ENCODE results near the gene ENTPD3. TPM values are rescaled to one million over a fixed set of nuclear protein-coding genes. Genes with fewer than 3 reads are reported as not detected.

The ENTPD3 gene
- total and polyA plus RNA-seq, 2 of the 8 experiments (the other 6 are each of a cell fraction or from before 2014, with no cell fraction given), result 0.60 to 1.0 TPM

DNA sequence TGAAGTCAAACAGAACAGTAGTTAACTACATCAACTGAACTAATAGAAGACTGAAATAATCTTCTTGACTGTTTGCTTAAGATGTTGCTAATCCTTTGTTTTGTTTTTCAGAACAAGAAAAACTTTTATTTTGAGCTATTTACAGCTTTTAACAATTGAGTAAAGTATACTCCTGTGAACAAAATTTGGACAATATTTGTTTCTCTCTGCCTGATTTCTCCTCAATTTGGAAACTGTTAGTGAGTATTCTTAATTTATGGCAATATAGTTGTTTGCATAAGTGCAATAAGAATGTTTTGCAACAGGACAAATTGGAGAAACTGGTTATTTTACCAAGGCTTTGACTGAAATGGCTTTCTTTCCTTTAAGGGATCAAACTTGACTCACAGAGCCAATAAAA is 36.5 kb upstream of the ENTPD3 start:
- Histone ChIP-seq H2BK120ac (replicated peaks; ENCODE audit: low read depth, low read length) (no peak overlapping the region), H3K4me3 (ENCODE audit: extremely low read depth in 1 of 4, insufficient read depth in 2 of 4, low read depth in 3 of 4, low read length in 4 of 4) (no peak overlapping the region), H3K4me2 (ENCODE audit: insufficient read depth in 1 of 2, low read depth in 2 of 2, low read length in 2 of 2) (no peak overlapping the region), H3K4ac (replicated peaks; ENCODE audit: insufficient read length, low read depth, low read length) (no peak overlapping the region), H2BK20ac (ENCODE audit: low read length) (no peak overlapping the region), H2BK12ac (ENCODE audit: low read depth, low read length) (no peak overlapping the region), H3K23me2 (ENCODE audit: low read depth, low read length) (no peaks in the 10 kb centered on the region), H4K8ac (ENCODE audit: extremely low read depth, insufficient read depth, low read length) (no peak overlapping the region), H3K79me1 (ENCODE audit: low read depth, low read length) (no peaks in the 10 kb centered on the region), H2AK5ac (ENCODE audit: low read depth, low read length) (no peak overlapping the region), H4K5ac (ENCODE audit: insufficient read length, low read depth, low read length) (no peak overlapping the region), H3K4me1 (replicated peaks in 1 of 4; ENCODE audit: control insufficient read depth in 3 of 4, insufficient read depth in 4 of 4, low read length in 3 of 4) (no peaks in the 10 kb centered on the region), H3K14ac (ENCODE audit: insufficient read length) (no peak overlapping the region), H3K56ac (replicated peaks; ENCODE audit: insufficient read length, low read depth, low read length) (no peak overlapping the region), H3K9me3 (ENCODE audit: insufficient read depth in 2 of 2, low read depth in 1 of 2, low read length in 1 of 2) (peaks cover 6 to 9% of the 10 kb centered on the region in 2 experiments; a peak in 2 of 4 replicates), H3K18ac (ENCODE audit: extremely low read depth, low read length) (no peak overlapping the region), H3K27me3 (replicated peaks in 1 of 4; ENCODE audit: control insufficient read depth in 3 of 4, extremely low read depth in 1 of 4, insufficient read depth in 3 of 4, low read length in 3 of 4) (peaks cover 0 to 1% (median 0%) of the 10 kb centered on the region in 4 experiments; a peak in 1 of 7 replicates), H4K20me1 (replicated peaks in 1 of 2; ENCODE audit: control insufficient read depth in 1 of 2, insufficient read depth in 2 of 2, low read length in 2 of 2) (no peaks in the 10 kb centered on the region), H2BK5ac (ENCODE audit: low read depth, low read length) (no peak overlapping the region), H3K23ac (ENCODE audit: insufficient read length) (no peak overlapping the region), H3K36me3 (ENCODE audit: control insufficient read depth in 2 of 4, insufficient read depth in 4 of 4, low read length in 3 of 4) (no peaks in the 10 kb centered on the region), H2AFZ (ENCODE audit: low read length) (no peak overlapping the region), H2BK15ac (ENCODE audit: low read length) (no peak overlapping the region), H3K9ac (replicated peaks in 1 of 4; ENCODE audit: extremely low read depth in 1 of 4, low read depth in 3 of 4, low read length in 3 of 4) (no peak overlapping the region), H3K27ac (ENCODE audit: low read depth, low read length) (no peak overlapping the region), H3K79me2 (ENCODE audit: control insufficient read depth in 1 of 2, insufficient read depth in 2 of 2, low read length in 2 of 2) (no peaks in the 10 kb centered on the region), H4K91ac (replicated peaks; ENCODE audit: insufficient read length, low read length) (no peak overlapping the region)
- TF ChIP-seq JUND (IDR thresholded peaks at IDR 0.05; ENCODE audit: low read length) (no peak), GABPA (IDR thresholded peaks at IDR 0.05; ENCODE audit: borderline replicate concordance, insufficient read depth, low read length) (no peak), KDM5A (IDR thresholded peaks at IDR 0.05; ENCODE audit: low read length) (no peak), TAF7 (optimal IDR thresholded peaks at IDR 0.05; ENCODE audit: borderline replicate concordance, low read depth, low read length) (no peak), SUZ12 (IDR thresholded peaks at IDR 0.05; ENCODE audit: low read length) (no peak), SAP30 (IDR thresholded peaks at IDR 0.05; ENCODE audit: insufficient read depth, insufficient replicate concordance, low read length) (no peak), TAF1 (IDR thresholded peaks at IDR 0.05; ENCODE audit: low read depth, low read length) (no peak), BCL11A (IDR thresholded peaks at IDR 0.05; ENCODE audit: low read depth in 2 of 2, low read length in 2 of 2) (no peak), SP1 (IDR thresholded peaks at IDR 0.05; ENCODE audit: low read depth, low read length) (no peak), RBBP5 (IDR thresholded peaks at IDR 0.05; ENCODE audit: borderline replicate concordance, low read depth, low read length) (no peak), TCF12 (IDR thresholded peaks at IDR 0.05; ENCODE audit: low read depth, low read length) (no peak), SP2 (IDR thresholded peaks at IDR 0.05; ENCODE audit: low read length) (no peak), BACH1 (IDR thresholded peaks at IDR 0.05; ENCODE audit: low read length) (no peak), NRF1 (IDR thresholded peaks at IDR 0.05; ENCODE audit: low read depth, low read length) (no peak), JUN (IDR thresholded peaks at IDR 0.05; ENCODE audit: low read depth, low read length) (no peak), SIRT6 (IDR thresholded peaks at IDR 0.05; ENCODE audit: low read length) (no peak)
- TF ChIP-seq, protein P1, sequence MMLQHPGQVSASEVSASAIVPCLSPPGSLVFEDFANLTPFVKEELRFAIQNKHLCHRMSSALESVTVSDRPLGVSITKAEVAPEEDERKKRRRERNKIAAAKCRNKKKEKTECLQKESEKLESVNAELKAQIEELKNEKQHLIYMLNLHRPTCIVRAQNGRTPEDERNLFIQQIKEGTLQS (IDR thresholded peaks at IDR 0.05; ENCODE audit: insufficient read depth, low read depth, low read length), result no peak
- DNase-seq (ENCODE audit: low read depth in 1 of 2, low spot score in 2 of 2) (no peak), FAIRE-seq (no peak)
- CTCF ChIA-PET (ENCODE audit: partially characterized antibody), result no interaction called here
- POLR2A ChIA-PET (ENCODE audit: partially characterized antibody), result no interaction called here
